GM12891 (cell line): ENCODE measurements around the gene ADCY1.

ENCODE experiments used
- DNase-seq: peaks from one replicate; pipeline ENCODE4 v3.0.0; 2011; ENCODE audit warnings: low spot score; ENCODE audit not compliant: insufficient read length
- FAIRE-seq: peaks from 2 replicates; lab custom pipeline; 2011; peaks lifted over from hg19 to GRCh38; lab: Jason Lieb, UNC
- PAX5 ChIP-seq: IDR thresholded peaks from 2 replicates; pipeline ENCODE4 v1.6.1; 2011; ENCODE audit warnings: low read length, moderate library complexity, mild to moderate bottlenecking; ENCODE audit not compliant: insufficient read depth, severe bottlenecking
- POLR2A ChIP-seq: IDR thresholded peaks from 2 replicates; pipeline ENCODE4 v1.6.1; 2011; ENCODE audit warnings: low read depth, low read length, control low read depth
- POLR2AphosphoS5 ChIP-seq: IDR thresholded peaks from 2 replicates; pipeline ENCODE4 v1.6.1; 2011; ENCODE audit warnings: low read depth, low read length, control low read depth
- POU2F2 ChIP-seq: IDR thresholded peaks from 2 replicates; pipeline ENCODE4 v1.6.1; 2011; ENCODE audit warnings: low read depth, mild to moderate bottlenecking, control low read depth, low read length, moderate library complexity
- SPI1 ChIP-seq: IDR thresholded peaks from 2 replicates; pipeline ENCODE4 v1.6.1; 2011; ENCODE audit warnings: low read depth, low read length, control low read depth
- TAF1 ChIP-seq: IDR thresholded peaks from 2 replicates; pipeline ENCODE4 v1.6.1; 2011; ENCODE audit warnings: low read depth, low read length, control low read depth

ADCY1 gene

DNA sequence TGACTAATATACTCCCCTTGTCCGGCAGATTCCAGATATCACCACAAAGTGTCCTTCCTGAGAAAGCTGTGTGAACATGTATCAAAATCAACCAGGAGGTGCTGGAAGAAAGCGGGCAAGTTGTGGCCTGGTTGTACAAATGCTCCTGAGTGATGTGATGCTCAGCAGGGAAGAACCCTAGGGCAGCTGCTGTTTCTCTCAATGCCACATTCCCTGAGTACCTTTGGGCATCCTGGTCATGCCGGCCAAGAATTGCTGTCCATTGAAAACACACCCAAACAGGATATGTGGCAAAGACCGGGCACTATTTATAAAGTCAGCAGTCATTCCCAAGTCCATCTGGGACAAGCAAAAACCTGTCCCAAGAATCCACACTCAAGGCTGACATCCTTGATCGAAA lies 7.8 kb upstream of the ADCY1 start:
- no peak for FAIRE-seq
- DNase-seq, result no peak
- TF ChIP-seq TAF1 (no peak), POU2F2 (no peak)

DNA sequence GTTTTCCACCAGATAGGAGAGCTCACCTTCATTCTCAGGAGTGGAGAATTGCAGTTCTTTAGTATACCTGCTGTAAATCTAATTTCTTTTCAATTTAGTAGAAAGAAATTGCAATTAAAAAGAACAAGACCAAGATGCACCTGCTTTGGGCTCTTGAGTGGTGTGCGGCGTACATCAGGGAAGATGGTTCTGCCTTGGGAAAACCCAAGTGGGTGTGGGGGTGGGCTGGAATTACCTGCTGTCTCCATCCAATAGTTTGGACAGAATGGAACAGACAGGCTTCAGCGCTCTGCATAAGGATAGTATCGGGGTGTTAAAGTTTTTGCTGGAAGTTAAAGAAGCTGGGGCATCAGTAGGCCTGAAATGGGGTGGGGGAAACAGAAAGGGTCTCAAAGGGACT lies 7.2 kb upstream of the ADCY1 start:
- DNase-seq (no peak), FAIRE-seq (no peak)
- TF ChIP-seq TAF1 (no peak), PAX5 (no peak), SPI1 (no peak), POU2F2 (no peak), POLR2AphosphoS5 (no peak), POLR2A (no peak)

GRCh38 chr7:45567713-45568112 lies 6.5 kb upstream of the ADCY1 start:
- no peak for FAIRE-seq
- TF ChIP-seq SPI1, result no peak
- TF ChIP-seq TAF1, result no peak
- no peak for TF ChIP-seq POU2F2
- no peak for TF ChIP-seq PAX5
- no peak for TF ChIP-seq POLR2A
- no peak for TF ChIP-seq POLR2AphosphoS5
- DNase-seq, result no peak

DNA sequence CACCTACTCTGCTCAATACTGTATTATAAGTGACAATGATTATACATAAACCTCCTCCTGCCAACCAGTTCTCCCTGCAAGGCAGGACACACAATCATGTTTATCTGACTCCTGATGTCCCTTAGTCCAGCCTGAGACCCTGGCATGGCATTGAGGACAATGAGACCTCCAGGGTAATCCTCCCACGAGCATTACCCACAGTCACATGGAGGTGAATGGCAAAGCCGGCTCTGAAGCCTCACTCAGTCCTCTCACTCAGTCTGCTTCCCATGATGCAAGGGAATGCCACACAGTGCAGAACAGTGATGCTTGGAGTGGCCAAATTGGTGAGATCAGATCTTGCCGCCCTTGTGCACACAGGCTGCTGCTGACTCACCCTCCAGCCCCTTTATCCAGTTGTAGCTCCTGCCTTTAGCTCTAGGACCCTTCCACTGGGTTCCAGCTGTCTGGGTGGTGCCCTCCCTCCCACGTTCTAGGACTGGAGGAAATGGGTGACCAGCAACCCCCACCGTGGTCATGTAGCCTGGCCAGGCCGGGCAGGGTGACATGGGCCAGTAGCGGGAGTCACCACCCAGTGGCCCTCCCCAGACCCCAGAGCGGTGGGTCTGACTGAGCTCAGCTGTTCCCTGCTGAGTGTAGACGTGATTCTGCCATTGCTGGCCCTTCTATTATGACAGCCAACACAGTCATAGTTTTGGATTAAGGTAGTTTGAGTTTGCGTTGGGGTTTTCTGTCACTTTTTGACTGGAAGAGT lies 5.5 kb upstream of the ADCY1 start:
- TF ChIP-seq TAF1 (no peak), SPI1 (no peak), POLR2AphosphoS5 (no peak), POLR2A (no peak)
- FAIRE-seq, result no peak
- no peak for DNase-seq

DNA sequence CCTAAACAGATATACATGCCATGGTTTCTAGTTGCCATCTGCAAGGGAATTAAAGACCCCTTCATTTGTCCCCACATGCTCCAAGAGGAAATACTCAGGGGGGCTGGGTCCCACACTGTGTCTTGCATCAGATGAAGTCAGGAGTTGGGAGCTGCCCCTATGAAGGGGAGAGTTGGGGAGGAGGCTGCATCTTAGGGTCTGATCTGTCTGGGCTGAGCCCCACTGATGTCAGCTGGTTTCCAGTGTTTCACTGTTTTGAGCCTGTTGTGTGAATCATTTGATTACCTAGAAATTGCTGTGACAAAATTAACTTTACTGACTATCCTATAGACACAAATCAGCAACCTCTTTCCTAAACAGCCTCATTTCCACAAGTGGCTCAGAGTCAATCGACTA lies 4.9 kb upstream of the ADCY1 start:
- no peak for TF ChIP-seq POLR2AphosphoS5
- DNase-seq (no peak), FAIRE-seq (no peak)

DNA sequence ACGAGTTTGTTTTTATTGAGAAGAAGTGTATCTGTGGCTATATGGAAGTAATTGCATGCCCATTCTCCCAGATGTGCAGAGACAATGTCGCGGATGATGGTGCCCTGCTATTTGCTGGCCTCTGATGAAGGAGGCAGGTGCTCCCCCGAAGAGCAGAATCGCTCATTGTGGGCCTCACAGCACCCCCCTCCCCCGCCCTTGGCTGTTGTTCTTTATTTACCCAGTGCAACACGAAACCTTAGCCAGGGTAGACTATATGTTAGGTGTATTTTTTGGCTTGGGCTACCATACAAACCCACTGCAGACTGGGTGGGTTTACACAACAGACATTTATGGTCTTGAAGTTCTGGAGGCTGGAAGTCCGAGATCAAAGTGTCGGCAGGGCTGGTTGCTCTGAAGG lies 3.4 kb upstream of the ADCY1 start:
- TF ChIP-seq POU2F2 (no peak), PAX5 (no peak), TAF1 (no peak), SPI1 (no peak), POLR2AphosphoS5 (no peak), POLR2A (no peak)
- DNase-seq, result no peak
- no peak for FAIRE-seq

DNA sequence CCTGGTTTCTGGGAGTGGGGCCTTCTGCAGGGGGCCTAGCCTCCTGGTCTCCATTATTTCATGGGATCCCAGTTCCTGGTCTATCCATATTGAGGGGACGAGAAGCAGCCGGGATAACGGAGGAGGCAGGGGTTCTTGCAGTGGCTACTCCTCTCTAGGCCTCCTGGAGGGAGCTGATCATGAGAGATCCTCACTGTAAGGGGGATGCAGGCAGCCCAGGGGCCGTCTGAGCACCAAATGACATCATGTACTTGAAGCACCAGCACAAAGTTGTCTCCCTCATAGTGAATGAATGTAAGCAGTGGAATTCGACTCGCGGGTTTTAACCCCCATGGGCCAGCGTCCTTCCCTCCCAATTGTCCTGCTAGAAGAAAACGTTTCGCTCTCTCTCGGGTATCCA lies 964 bp upstream of the ADCY1 start:
- no peak for TF ChIP-seq POLR2AphosphoS5
- TF ChIP-seq POLR2A, result no peak
- no peak for TF ChIP-seq PAX5
- DNase-seq (no peak), FAIRE-seq (no peak)

DNA sequence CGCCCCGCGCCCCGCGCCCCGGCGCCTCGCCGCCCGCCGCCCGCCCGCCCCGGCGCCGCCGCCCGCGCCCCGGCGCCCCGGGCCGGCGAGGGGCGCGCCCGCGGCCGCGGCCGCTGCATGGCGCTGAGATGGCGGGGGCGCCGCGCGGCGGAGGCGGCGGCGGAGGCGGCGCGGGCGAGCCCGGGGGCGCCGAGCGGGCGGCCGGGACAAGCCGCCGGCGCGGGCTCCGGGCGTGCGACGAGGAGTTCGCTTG lies 174 bp downstream of the ADCY1 start:
- FAIRE-seq, result no peak
- TF ChIP-seq TAF1, result no peak
- no peak for TF ChIP-seq POU2F2
- no peak for TF ChIP-seq POLR2A
- no peak for TF ChIP-seq SPI1
- DNase-seq, result no peak

- no peak for TF ChIP-seq TAF1
- TF ChIP-seq POLR2A, result no peak
- no peak for TF ChIP-seq POLR2AphosphoS5
- no peak for TF ChIP-seq POU2F2
- TF ChIP-seq SPI1, result no peak
- TF ChIP-seq PAX5, result no peak
- FAIRE-seq (no peak), DNase-seq (peak; percentile 77)
Observed at GRCh38 chr7:45574669-45575500, 717 bp downstream of the ADCY1 start.

DNA sequence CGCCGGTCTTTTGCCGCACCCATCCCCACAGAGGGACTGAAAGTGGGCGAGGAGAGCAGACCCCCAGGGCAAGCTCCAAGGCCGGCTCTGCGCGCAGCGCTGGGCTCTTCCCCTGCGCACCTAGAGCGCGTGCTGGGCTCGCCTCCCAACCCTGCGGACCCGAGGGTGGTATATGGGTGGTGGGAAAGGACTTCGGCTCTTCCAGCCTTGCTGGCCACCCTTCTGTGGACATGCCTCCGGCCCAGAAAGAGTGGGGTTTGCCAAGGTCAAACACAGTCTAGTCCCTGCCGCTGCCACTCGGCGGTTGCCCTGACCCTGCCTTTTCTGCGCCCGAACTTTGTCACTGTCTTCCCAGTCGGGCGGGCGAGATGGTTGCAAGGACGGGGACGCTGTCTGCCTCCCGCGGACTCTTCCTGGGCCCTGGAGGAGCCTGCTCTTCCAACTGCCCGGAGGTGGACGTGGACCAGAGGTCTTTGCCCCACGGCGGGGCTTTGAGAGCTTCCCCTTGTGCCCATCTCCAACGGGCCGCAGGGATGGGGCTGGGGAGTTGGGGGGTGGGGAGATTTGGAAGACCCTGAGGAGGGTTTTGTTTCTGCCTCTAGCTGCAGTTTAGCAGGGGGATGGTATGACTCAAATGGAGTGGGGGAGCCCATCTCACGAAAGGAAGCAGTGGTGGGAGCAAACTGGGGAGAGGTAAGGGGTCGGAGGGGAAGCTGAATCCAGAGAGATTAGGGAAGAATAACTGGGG lies 1.5 kb downstream of the ADCY1 start:
- FAIRE-seq (no peak), DNase-seq (no peak)
- no peak for TF ChIP-seq POU2F2
- TF ChIP-seq TAF1, result no peak
- TF ChIP-seq SPI1, result no peak
- no peak for TF ChIP-seq POLR2AphosphoS5
- TF ChIP-seq POLR2A, result no peak
- no peak for TF ChIP-seq PAX5
